Esophagus mucosa (tissue), 1 donor: Measurements from ENCODE around the gene DGUOK. TPM values are rescaled to one million over a fixed set of nuclear protein-coding genes. Genes with fewer than 3 reads are reported as not detected.
A peak's percentile ranks its signal among the peaks of the same experiment; 100 is the strongest.
"Not testable (repeated sequence)": the region's sequence is repeated elsewhere in the genome, so short reads cannot be mapped to it uniquely, and the experiment has no call there.

Source experiments
- ATAC-seq: fragments of 200-7000 bp; cut with Tn5 transposase; one replicate; pipeline ENCODE4 v1.9.1; 2020
- total RNA-seq: library from RNA; stranded (reverse); gene quantifications from one replicate; pipeline ENCODE4 v1.2.4, GENCODE V29; 2023
- donor health status: DM: yes; HTN: yes; CAD: no.

The DGUOK gene
- total RNA-seq, 1 donor from 2014 or later, result 38.3 TPM

GRCh38 chr2:73901143-73901542, 25.5 kb upstream of the DGUOK start:
- no peak for ATAC-seq

- no peak for ATAC-seq
These were observed 24.4 kb upstream of the DGUOK start for GRCh38 chr2:73902284-73902683.

DNA sequence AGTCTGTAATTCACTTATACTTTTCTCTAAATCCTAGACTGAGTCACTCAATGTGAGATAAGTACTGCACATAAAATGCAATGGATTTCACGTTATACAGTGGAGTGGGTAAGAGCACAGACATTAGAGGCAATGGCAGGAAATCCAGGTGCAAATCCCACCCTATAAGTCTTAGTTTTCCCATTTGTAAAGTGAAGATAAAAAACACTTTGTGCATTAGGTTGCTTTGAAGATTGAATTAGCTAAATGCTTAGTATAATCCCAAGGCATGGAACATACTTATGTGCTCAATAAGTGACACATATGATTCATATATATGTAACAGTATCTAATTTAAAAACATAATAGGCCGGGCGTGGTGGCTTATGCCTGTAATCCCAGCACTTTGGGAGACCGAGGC, 23.4 kb upstream of the DGUOK start:
- ATAC-seq, result peak; percentile 54

DNA sequence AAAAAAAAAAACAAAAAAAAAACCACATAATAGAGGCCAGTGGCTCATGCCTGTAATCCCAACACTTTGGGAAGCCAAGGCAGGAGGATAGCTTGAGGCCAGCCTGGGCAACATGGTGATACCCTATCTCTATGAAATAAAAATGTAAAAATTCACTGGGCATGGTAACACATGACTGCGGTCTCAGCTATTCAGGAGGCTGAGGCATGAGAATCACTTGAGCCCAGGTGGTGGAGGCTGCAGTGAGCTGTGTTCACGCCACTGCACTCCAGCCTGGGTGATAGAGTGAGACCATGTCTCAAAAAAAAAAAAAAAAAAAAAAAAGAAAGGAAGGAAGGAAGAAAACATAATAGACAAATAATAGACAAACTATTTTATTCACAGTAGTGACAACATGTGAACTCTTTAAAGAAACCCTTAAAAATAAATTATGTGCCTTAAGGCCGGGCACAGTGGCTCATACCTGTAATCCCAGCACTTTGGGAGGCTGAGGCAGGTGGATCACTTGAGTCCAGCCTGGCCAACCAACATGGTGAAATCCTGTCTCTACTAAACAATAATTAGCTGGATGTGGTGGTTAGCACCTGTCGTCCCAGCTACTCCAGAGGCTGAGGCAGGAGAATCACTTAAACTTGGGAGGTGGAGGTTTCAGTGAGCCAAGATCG, 22.6 kb upstream of the DGUOK start:
- not testable (repeated sequence) for ATAC-seq

- ATAC-seq, result no peak
These were observed 21.7 kb upstream of the DGUOK start for GRCh38 chr2:73904952-73905351.

- no peak for ATAC-seq
These were observed 19.7 kb upstream of the DGUOK start for GRCh38 chr2:73906847-73907505.

DNA sequence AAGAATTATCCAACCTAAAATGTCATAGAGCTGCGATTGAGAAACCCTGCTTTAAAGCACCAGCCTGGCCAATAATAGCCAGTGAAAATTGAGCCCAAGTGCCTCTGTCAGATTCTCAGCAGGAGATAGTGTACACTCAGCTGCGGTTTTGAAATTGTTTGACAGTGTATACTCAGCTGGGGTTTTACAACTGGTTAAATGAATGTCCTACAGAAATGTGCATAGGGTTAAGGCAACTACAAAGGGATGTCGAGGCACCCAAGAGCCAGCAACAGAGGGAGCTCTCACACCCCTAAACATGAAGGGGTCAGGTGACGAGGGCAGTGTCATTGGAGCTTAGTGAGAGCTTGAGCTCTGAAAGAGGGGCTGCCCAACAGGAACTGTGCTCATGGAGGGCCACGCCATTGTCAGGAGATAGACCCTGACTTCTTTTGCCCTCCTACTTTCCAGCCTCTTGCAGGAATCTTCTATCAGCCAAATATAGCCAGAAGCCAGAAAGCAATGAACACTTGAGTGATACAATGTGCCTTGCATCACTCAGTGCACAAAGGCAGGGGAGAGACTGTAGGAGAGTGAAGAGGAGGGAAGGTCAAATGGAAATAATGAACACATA, 18.7 kb upstream of the DGUOK start:
- peak; percentile 60 for ATAC-seq

- ATAC-seq, result no peak
These were observed 17.7 kb upstream of the DGUOK start for GRCh38 chr2:73908689-73909652.

DNA sequence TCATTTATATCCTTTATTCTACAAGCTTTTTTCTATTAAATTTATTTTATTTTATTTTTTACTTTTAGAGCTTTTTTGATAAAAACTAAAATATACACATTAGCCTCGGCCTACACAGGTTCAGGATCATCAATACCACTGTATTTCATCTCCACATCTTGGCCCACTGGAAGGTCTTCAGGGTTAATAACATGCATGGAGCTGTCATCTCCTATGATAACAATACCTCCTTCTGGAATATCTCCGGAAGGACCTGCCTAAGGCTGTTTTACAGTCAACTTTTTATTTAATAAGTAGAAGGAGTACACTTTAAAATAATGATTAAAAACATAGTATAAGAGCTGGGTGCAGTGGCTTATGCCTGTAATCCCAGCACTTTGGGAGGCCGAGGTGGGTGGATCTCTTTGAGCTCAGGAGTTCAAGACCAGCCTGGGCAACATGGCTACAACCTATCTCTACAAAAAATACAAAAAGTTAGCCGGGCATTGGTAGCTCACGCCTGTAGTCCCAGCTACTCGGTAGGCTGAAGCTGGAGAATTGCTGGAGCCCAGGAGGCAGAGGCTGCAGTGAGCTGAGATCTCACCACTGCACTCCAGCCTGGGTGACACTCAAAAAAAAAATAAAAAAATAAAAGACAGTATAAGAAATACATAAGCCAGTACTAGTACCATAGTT, 15.7 kb upstream of the DGUOK start:
- no peak for ATAC-seq

DNA sequence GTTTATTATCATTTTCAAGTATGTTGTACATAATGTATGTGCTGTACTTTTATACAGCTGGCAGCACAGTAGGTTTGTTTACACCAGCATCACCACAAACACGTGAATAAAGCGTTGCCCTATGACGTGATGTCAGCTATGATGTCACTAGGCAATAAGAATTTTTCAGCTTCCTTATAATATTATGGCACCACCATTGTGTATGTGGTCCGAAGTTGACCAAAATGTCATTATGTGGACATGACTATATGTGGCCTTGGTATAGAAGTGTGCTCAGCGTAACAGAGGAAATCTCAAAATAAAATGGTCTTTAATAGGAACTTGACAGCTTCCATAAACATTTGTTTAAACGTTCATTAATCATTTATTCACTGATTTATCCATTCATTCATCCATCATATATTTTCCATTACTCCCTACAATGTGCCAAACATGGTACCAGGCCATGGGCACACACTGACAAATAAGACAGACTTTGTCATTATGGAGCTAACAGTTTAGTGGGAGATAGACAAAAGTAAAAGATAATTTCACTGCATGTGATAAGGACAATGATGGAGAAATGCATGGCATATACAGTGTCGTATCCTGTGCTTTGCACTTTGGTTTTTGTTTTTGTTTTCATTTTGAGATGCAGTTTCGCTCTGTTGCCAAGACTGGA, 15.0 kb upstream of the DGUOK start:
- no peak for ATAC-seq

DNA sequence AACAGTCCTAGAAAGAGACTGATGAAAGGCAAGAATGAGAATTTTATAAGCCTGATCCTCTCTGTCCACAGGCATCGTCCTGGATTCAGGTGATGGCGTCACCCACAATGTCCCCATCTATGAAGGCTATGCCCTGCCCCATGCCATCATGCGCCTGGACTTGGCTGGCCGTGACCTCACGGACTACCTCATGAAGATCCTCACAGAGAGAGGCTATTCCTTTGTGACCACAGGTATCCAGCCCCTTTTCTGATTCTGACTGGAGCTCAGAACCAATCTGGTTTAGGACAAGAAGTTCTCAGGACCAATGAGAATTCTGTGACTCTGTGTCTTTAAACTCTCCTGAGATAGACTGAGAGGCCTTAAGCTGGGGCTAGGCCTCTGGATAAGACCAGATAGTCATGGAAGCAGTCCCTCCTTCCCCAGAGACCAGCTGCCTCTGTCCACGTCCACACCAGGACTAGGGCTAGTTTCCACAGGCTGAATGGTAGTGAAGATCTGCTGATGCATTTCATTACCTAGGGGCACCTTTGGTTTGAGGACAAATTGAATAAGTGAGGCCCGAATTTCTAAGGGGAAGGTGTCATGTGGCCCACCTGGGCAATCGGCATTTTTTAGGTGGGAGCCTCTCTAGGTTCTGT, 13.1 kb upstream of the DGUOK start:
- no peak for ATAC-seq

DNA sequence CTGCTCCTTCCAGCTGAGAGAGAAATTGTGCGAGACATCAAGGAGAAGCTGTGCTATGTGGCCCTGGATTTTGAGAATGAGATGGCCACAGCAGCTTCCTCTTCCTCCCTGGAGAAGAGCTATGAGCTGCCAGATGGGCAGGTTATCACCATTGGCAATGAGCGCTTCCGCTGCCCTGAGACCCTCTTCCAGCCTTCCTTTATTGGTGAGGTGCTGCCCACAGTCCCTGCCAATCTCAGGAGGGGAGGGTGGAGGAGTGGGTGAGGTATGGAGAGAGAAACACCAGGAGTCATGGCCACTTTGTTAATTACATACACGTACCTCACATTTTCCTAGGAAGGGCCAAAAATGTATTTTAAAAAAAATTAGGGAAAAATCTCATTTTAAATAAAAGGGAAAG, 12.0 kb upstream of the DGUOK start:
- no peak for ATAC-seq

GRCh38 chr2:73915437-73915993, 11.2 kb upstream of the DGUOK start:
- ATAC-seq, result no peak

GRCh38 chr2:73916666-73917065, 10.0 kb upstream of the DGUOK start:
- no peak for ATAC-seq

GRCh38 chr2:73917296-73917695, 9.4 kb upstream of the DGUOK start:
- no peak for ATAC-seq

DNA sequence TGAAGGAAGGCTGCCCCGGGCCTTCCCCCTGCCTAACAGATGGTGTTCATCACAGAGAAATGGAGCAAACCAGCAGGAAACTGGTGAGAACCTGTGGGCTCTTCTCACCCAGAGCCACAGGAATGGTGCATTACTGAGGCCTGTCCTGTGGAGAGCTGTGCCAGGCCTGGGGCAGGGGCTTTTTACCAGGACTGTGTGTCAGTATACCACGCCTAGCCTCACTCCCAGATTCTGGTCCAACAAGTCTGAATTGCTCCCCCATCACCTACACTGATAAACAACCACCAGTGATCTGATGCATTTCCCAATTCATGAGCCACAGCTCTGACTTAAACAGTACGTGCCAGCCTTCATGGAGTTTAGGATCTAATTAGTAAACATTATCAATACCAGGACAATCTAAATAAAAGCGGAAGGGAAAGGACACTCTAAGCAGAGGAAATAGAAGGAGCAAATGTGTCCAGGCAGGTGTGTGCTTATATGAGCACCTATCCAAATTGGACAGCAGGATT, 8.9 kb upstream of the DGUOK start:
- ATAC-seq, result peak; percentile 56

GRCh38 chr2:73918856-73919255, 7.8 kb upstream of the DGUOK start:
- no peak for ATAC-seq

DNA sequence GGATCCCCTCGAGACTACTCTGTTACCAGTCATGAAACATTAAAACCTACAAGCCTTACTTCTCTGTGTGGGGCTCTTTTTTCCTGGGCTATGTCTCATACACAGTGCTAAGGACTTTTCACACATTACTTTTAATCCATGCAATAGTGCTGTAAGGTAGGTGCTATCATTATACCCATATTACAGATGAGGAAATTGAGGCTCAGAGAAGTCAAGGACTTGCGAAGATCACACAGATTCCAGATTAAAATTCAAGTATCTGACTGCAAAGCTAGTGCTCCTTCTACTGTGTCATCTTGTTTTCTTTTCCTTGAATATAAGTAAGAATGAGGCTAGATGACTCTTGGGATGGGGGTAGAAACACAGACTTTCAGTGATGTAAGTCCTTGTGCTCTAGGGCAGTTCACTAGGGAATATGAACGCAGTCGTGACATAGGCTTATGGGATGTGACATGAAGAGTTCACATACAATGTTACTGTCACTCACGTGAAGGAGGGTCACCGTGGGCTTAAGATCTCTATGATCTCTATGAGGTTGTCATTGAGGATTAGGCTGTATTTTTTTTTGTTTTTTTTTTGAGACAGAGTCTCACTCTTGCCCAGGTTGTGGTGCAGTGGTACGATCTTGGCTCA, 7.0 kb upstream of the DGUOK start:
- no peak for ATAC-seq

DNA sequence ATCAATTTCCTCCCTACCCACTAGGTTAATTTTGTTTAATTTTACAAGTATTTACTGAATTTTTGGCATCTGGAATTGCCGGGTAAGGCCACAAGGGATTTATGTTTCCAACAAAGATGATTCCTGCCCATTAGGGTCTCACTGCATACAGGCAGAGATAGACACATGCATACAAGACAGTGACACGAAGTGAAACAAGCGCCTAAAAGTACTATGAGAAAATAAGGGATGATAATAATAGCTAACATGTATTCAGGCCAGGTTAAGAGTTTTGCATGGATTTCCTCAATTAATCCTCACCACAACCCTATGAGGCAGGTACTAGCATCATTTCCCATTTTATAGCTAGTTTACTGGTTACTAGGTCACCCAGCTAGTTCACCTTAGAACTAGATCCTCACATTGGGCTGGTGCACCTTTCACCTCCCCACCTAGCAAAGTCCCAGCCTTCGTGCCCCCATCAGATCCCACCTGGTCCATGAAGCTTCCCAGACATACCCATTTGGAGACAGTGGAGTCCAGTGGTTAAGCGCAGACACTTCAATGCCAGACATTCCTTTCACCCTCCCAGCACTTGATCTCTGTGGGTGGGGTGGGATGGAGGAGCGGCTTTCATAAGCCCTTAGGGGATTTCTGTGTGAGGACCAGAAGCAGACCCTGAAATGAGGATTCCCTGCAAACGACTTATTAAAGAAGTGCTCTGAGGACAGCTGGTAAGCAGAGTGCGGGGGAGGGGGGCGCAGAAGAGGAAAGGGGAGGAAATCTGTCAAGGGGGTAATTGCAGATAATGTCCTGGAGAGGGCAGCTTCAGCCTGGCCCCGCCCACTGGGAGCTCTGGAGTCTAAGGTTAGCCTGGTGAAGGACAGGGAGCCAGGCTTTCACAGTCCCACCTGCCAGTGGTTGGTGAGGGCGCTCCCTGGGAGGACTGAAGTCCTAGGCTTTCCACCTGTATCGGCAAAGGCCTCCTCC, 5.8 kb upstream of the DGUOK start:
- no peak for ATAC-seq
